ENCODE data around the gene ALDH1A1. TPM values are rescaled to one million over a fixed set of nuclear protein-coding genes. Genes with fewer than 3 reads are reported as not detected.

ALDH1A1 gene
- total and polyA plus RNA-seq, 2 of the 8 experiments (the other 6 are each of a cell fraction or from before 2014, with no cell fraction given), result 0.50 to 0.82 TPM

GRCh38 chr9:72983512-72984225, 30.8 kb upstream of the ALDH1A1 start:
- DNase-seq (ENCODE audit: low read depth in 1 of 2, low spot score in 2 of 2) (no peak), FAIRE-seq (no peak)
- H3K18ac ChIP-seq (ENCODE audit: extremely low read depth, low read length), result no peak overlapping the region
- TF ChIP-seq CBX5 (IDR thresholded peaks at IDR 0.05; ENCODE audit: low read depth, low read length) (no peak), NRF1 (IDR thresholded peaks at IDR 0.05; ENCODE audit: low read depth, low read length) (no peak), TBP (IDR thresholded peaks at IDR 0.05; ENCODE audit: low read depth, low read length) (no peak), TAF1 (IDR thresholded peaks at IDR 0.05; ENCODE audit: low read depth, low read length) (no peak)
- H3K14ac ChIP-seq (ENCODE audit: insufficient read length), result no peak overlapping the region
- H3K4me1 ChIP-seq (replicated peaks in 1 of 4; ENCODE audit: control insufficient read depth in 3 of 4, insufficient read depth in 4 of 4, low read length in 3 of 4), result no peaks in the 10 kb centered on the region; a peak in 1 of 7 replicates
- no peak overlapping the region for H2BK5ac ChIP-seq (ENCODE audit: low read depth, low read length)
- H3K23ac ChIP-seq (ENCODE audit: insufficient read length), result no peak overlapping the region
- H2AK5ac ChIP-seq (ENCODE audit: low read depth, low read length), result no peak overlapping the region
- H3K4ac ChIP-seq (replicated peaks; ENCODE audit: insufficient read length, low read depth, low read length), result no peak overlapping the region
- no peak overlapping the region for H3K4me2 ChIP-seq (ENCODE audit: insufficient read depth in 1 of 2, low read depth in 2 of 2, low read length in 2 of 2)
- H3K56ac ChIP-seq (replicated peaks; ENCODE audit: insufficient read length, low read depth, low read length), result no peak overlapping the region
- no peak overlapping the region for H2BK12ac ChIP-seq (ENCODE audit: low read depth, low read length)
- ChIA-PET POLR2A (ENCODE audit: partially characterized antibody) (no interaction called here), CTCF (ENCODE audit: partially characterized antibody) (interaction anchor here (1.1 to 1.2 kb wide), 2 partner anchors 18 to 125 kb away, joined by 3 read pairs; no protein-coding TSS in a partner anchor)
- no peak overlapping the region for H4K5ac ChIP-seq (ENCODE audit: insufficient read length, low read depth, low read length)
- no peaks in the 10 kb centered on the region for H4K20me1 ChIP-seq (replicated peaks in 1 of 2; ENCODE audit: control insufficient read depth in 1 of 2, insufficient read depth in 2 of 2, low read length in 2 of 2)
- no peaks in the 10 kb centered on the region for H3K79me1 ChIP-seq (ENCODE audit: low read depth, low read length)
- H4K8ac ChIP-seq (ENCODE audit: extremely low read depth, insufficient read depth, low read length), result no peak overlapping the region
- no peaks in the 10 kb centered on the region for H3K23me2 ChIP-seq (ENCODE audit: low read depth, low read length)
- no peak overlapping the region for H4K91ac ChIP-seq (replicated peaks; ENCODE audit: insufficient read length, low read length)
- no peak overlapping the region; the same call in 1 of the 2 replicates for H2AFZ ChIP-seq (ENCODE audit: low read length)
- H3K79me2 ChIP-seq (ENCODE audit: control insufficient read depth in 1 of 2, insufficient read depth in 2 of 2, low read length in 2 of 2), result no peaks in the 10 kb centered on the region
- H3K9ac ChIP-seq (replicated peaks in 1 of 4; ENCODE audit: extremely low read depth in 1 of 4, low read depth in 3 of 4, low read length in 3 of 4), result no peak overlapping the region
- 84% methylated on average over 5 of the region's 5 CpGs; no CpG with 5 or more reads in 1 of the 2 experiments for WGBS, 2 experiments (ENCODE audit: extremely low coverage in 1 of 2, insufficient coverage in 1 of 2, insufficient read length in 1 of 2, insufficient replicate concordance in 2 of 2, low coverage in 1 of 2, low lambda C conversion rate in 2 of 2, missing lambda C conversion rate in 1 of 2)
- no peaks in the 10 kb centered on the region for H3K36me3 ChIP-seq (ENCODE audit: control insufficient read depth in 2 of 4, insufficient read depth in 4 of 4, low read length in 3 of 4)
- no peak overlapping the region for H3K4me3 ChIP-seq (ENCODE audit: extremely low read depth in 1 of 4, insufficient read depth in 2 of 4, low read depth in 3 of 4, low read length in 4 of 4)
- no peaks in the 10 kb centered on the region for H3K27me3 ChIP-seq (replicated peaks in 1 of 4; ENCODE audit: control insufficient read depth in 3 of 4, extremely low read depth in 1 of 4, insufficient read depth in 3 of 4, low read length in 3 of 4)
- no peaks in the 10 kb centered on the region for H3K9me3 ChIP-seq (ENCODE audit: insufficient read depth in 2 of 2, low read depth in 1 of 2, low read length in 1 of 2)
- H2BK120ac ChIP-seq (replicated peaks; ENCODE audit: low read depth, low read length), result no peak overlapping the region
- no peak overlapping the region for H3K27ac ChIP-seq (ENCODE audit: low read depth, low read length)
- no peak overlapping the region for H2BK20ac ChIP-seq (ENCODE audit: low read length)
- no peak overlapping the region for H2BK15ac ChIP-seq (ENCODE audit: low read length)

Data from H1 (cell line).